Skeletal muscle satellite cell (primary cell): Measurements from ENCODE around the gene RPUSD1.

ENCODE experiments used
- H3K27me3 ChIP-seq: 2 replicates; pipeline ENCODE4 v1.7.0; 2013; ENCODE audit warnings: low read length; ENCODE audit not compliant: control insufficient read depth, insufficient read depth
- H3K36me3 ChIP-seq: 2 replicates; pipeline ENCODE4 v1.7.0; 2013; ENCODE audit warnings: mild to moderate bottlenecking, control low read depth, low read length; ENCODE audit not compliant: insufficient read depth
- H3K4me1 ChIP-seq: 2 replicates; pipeline ENCODE4 v1.7.0; 2013; ENCODE audit warnings: low read length; ENCODE audit not compliant: control insufficient read depth, insufficient read depth
- H3K4me2 ChIP-seq: 2 replicates; pipeline ENCODE4 v1.7.0; 2013; ENCODE audit warnings: mild to moderate bottlenecking, low read length
- H3K4me3 ChIP-seq: 2 replicates; pipeline ENCODE4 v1.7.0; 2013; ENCODE audit warnings: low read length
- H3K9ac ChIP-seq: 2 replicates; pipeline ENCODE4 v1.7.0; 2013; ENCODE audit warnings: mild to moderate bottlenecking, low read depth, low read length, moderate library complexity
- H3K9me3 ChIP-seq: replicated peaks from 2 replicates; pipeline ENCODE4 v1.7.0; 2013; ENCODE audit warnings: mild to moderate bottlenecking, control low read depth, low read length

RPUSD1 gene

DNA sequence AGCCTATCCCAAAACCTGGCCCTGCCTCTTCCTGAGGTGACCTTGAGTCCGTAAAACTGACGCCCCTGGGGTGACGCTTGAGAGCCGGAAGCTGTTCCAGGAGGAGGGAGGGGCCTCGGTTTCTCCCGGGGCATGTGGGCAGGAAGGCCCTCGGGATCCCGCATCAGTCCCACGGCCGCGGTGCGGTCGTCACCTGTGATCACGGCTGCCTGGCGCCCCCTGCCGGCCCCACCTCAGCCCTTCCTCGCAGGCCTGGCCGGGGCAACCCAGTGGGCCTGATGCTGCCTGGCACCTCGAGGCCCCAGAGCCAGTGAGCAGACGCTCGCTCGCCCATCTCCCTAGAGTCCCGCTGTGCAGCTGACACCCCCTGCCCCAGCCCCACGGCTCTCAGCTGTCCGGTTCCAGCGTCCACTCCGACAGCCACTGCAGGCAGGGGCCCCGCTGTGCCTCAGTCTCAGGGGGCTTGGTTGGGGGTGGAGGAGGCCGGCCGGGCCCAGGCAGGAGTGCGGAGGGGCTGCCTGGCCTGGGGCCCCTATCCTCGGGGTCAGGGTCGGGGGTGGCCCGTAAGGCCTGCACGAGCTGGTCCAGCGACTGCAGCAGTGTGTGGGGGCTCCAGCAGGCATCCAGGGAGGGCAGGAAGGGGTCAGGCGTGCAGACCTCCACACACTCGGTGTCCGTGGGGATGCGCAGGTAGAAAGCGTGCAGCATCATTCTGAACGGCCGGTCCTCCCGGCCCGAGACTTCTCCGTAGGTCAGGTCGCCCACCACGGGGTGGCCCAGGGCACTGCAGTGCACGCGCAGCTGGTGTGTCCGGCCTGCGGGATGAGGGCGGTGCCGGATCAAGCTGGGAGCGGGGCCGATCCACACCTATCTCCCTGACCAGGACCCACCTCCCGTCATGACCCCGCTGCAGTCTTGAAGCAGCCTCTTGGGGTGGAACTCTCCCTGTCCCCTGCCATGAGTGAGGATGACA is 2.3 kb downstream of the RPUSD1 start:
- Histone ChIP-seq H3K4me2 (peak overlapping the region; percentile 37), H3K9ac (no peak overlapping the region), H3K27me3 (peaks cover 15% of the 10 kb centered on the region), H3K4me1 (peaks cover 24% of the 10 kb centered on the region), H3K4me3 (no peak overlapping the region), H3K36me3 (peaks cover 13% of the 10 kb centered on the region), H3K9me3 (no peaks in the 10 kb centered on the region)

DNA sequence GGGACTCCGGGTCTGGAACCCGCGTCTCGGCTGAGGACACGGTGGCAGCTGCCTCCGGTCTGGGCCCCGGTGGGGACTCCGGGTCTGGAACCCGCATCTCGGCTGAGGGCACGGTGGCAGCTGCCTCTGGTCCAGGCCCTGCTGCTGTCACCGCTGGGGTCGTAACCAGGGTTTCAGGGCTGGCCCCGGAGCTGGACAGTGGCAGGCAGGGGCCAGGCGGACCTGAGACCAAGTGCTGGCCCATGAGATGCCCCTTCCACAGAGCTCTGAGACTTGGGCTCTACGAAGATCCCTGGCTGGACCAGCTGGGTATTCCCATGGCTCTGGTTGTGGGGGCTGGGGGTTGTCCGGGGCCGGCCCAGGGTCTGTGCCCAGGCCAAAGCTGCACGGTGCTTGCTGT is 3.8 kb downstream of the RPUSD1 start:
- Histone ChIP-seq H3K9ac (no peak overlapping the region), H3K4me3 (no peak overlapping the region), H3K4me1 (peaks cover 24% of the 10 kb centered on the region), H3K36me3 (peaks cover 13% of the 10 kb centered on the region), H3K9me3 (no peaks in the 10 kb centered on the region), H3K27me3 (peaks cover 18% of the 10 kb centered on the region), H3K4me2 (no peak overlapping the region)

DNA sequence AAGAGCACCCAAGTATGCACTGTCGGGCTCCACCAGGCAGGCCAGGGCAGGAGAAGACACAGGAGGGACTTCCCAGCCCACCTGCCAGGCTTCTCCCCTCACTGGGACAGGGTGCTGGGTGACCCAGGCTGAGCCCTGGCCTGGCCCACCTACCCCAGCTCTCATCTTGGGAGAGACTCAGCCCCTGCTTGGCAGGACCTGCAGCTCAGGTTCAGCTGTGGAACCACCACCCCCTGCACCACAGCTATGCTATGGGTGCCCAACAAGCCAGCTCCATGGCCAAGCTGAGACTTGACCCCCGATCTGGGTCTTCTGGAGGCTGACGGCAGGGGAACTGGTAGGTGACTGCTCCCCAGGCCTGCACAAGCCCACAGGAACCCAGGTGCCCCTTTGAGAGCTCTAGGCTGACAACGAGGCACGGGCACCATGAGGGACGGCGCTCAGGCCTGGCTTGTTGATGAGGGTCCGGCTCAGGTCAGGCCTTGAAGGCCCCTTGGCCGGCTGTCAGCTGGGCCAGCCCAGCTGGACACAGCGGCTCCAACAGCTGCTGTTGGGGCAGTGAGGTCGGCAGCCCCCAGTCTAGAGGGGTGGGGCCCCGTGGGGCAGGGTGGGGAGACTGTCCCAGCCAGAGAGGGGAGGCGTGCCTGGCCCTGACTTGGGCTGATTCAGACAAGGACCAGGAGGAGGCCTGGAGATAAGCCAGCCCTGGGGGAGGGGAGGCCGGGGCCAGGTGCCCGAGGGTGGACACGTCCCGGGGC is 4.6 kb downstream of the RPUSD1 start:
- no peaks in the 10 kb centered on the region for H3K9me3 ChIP-seq
- H3K4me1 ChIP-seq, result peaks cover 17% of the 10 kb centered on the region
- peaks cover 13% of the 10 kb centered on the region for H3K36me3 ChIP-seq
- H3K4me2 ChIP-seq, result no peak overlapping the region
- H3K4me3 ChIP-seq, result no peak overlapping the region
- peaks cover 23% of the 10 kb centered on the region for H3K27me3 ChIP-seq
- H3K9ac ChIP-seq, result no peak overlapping the region

DNA sequence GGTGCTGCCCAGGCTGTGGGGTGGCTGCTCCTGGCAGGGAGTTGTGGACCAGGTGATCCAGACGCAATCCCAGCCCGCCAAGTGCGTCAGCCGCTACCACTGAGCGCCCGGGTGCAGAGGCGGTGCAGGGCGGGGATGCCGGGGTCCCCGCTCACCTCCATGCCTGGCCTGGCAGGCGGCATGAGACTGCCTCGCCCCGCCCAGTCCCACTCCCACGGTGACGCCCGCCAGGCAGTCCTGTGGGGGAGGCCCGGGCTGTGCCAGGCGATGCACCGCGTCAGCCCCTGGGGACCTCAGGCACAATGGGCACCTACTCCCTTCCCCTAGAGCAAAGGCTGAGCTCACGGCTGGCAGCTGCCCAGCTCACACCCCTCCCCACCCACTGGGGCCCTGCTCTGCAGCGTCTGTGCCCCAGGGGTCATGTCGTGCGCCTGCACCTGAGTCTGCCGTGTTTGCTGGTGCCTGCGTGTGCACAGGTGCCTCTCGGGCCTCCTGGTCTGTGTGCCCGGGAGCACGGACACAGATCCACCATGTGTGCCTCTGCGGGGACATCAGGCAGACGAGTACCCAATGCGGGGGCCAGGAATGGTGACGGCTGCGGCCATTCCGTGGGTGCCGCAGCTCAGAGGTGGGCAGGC is 5.3 kb downstream of the RPUSD1 start:
- Histone ChIP-seq H3K4me1 (peaks cover 17% of the 10 kb centered on the region), H3K27me3 (peaks cover 30% of the 10 kb centered on the region), H3K36me3 (peaks cover 13% of the 10 kb centered on the region), H3K9me3 (no peaks in the 10 kb centered on the region), H3K4me3 (no peak overlapping the region), H3K4me2 (no peak overlapping the region), H3K9ac (no peak overlapping the region)

DNA sequence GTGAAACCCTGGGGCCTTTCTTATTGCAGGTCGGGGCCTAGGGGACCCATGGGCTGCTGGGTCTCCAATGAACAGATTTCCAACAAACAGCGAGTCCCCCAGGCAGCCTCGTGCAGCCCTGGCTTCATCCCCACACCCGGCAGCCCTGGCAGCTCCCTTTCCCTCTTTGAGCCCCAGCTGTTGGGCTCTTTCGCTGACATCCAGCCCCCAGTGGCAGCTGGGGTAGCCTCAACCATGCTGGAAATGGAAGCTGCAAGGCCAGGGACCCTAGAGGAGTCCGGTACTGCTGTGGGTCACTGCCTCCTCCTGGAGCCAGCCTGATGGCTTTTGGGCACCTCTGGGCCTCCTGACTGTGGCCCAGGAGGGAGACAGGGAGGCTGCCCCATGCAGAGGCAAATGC is 5.9 kb downstream of the RPUSD1 start:
- no peak overlapping the region for H3K9ac ChIP-seq
- peaks cover 12% of the 10 kb centered on the region for H3K4me1 ChIP-seq
- no peak overlapping the region for H3K4me3 ChIP-seq

DNA sequence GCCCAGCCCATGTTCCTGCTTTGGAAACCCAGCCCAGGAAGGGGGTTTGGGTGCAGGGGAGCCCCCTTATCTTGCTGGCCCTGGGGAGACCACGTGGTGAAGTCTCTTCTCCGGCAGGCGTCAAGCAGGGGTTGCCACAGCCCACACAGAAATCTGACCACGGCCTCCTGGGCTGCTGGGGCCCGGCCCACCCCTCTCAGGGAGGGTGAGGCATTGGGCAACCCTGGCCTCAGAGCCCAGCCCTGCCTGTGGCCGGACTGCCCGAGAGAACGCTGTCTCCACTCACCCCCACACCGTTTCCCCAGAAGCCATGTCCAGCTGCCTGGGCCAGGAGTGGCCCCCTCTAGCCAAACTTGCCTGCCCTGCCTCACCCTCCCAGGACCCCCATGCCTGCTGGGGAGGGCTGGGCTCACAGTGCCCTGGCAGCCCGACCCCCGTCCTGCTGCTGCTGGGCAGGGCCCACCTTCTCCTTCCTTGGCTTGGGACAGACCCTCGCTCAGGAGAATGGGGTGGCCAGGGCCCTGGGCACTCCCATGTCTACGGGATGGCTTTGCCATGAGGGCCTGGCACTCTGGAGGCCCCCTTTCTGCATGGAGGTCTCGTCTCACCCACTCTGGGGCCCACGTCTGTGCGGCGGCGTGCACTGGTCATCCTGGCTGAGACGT is 6.7 kb downstream of the RPUSD1 start:
- H3K27me3 ChIP-seq, result peaks cover 33% of the 10 kb centered on the region
- H3K9me3 ChIP-seq, result no peaks in the 10 kb centered on the region
- H3K4me1 ChIP-seq, result peaks cover 9% of the 10 kb centered on the region
- no peak overlapping the region for H3K4me3 ChIP-seq
- peaks cover 6% of the 10 kb centered on the region for H3K36me3 ChIP-seq
- no peak overlapping the region for H3K9ac ChIP-seq
- H3K4me2 ChIP-seq, result no peak overlapping the region

More for the DNA sequence above, 5.9 kb downstream of the RPUSD1 start:
- peaks cover 11% of the 10 kb centered on the region for H3K36me3 ChIP-seq
- H3K9me3 ChIP-seq, result no peaks in the 10 kb centered on the region
- H3K27me3 ChIP-seq, result peaks cover 33% of the 10 kb centered on the region
- no peak overlapping the region for H3K4me2 ChIP-seq

DNA sequence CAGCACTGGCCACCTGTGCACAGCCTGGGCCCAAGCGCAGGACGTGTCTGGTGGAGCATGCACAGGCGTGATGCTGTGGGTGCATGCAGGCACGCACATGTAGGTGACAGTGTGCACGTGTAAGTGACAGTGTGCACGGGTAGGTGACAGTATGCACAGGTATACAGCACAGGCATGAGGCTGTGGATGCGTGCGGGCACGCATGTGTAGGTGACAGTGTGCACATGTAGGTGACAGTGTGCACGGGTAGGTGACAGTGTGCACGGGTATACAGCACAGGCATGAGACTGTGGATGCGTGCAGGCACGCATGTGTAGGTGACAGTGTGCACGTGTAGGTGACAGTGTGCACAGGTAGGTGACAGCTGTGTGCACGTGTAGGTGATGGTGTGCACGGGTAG is 7.9 kb downstream of the RPUSD1 start:
- Histone ChIP-seq H3K27me3 (peaks cover 33% of the 10 kb centered on the region), H3K36me3 (no peaks in the 10 kb centered on the region)

DNA sequence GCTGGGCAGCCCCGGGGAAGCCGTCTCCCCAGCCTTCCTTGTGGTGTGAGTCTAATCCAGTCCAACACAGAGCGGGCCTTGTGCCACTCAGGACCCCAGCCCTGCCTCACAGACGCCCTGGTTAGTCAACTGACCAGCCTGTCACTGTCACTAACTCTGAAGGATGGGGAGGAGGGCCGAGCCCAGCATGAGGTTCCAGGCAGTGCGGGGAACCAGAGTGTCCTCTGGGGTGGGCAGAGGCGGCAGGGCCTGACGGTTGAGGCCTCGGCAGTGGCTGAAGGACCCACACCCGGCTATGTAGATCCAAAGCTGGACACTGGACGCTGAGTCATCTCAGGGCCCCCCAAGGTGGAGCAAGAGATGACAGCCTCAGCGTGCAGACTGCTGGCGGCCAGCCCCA is 8.6 kb downstream of the RPUSD1 start:
- Histone ChIP-seq H3K27me3 (peaks cover 33% of the 10 kb centered on the region), H3K9me3 (no peaks in the 10 kb centered on the region), H3K4me3 (no peak overlapping the region), H3K4me2 (no peak overlapping the region), H3K4me1 (peaks cover 9% of the 10 kb centered on the region), H3K9ac (no peak overlapping the region), H3K36me3 (no peaks in the 10 kb centered on the region)

More for the DNA sequence above, 7.9 kb downstream of the RPUSD1 start:
- Histone ChIP-seq H3K9me3 (no peaks in the 10 kb centered on the region), H3K9ac (no peak overlapping the region), H3K4me2 (no peak overlapping the region), H3K4me1 (peaks cover 9% of the 10 kb centered on the region), H3K4me3 (no peak overlapping the region)

DNA sequence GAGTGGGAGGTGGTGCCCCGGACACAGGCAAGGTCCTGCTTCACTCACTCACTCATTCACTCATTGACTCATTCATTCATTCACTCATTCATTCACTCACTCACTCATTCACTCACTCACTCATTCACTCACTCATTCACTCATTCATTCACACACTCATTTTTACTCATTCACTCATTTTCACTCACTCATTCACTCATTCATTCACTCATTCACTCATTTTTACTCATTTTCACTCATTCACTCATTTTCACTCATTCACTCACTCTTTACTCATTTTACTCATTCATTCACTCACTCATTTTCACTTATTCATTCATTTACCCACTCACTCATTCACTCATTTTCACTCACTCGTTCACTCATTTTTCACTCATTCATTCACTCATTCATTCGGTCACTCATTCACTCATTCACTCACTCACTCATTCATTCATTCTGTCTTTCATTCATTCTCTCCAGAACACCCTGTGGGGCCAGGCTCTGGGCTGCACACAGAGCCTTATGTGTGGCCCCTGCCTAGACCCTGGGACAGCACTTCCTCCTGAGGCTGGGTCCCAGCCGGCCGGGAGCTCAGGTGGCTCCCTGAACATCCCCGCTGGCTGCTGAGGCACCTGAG is 9.2 kb downstream of the RPUSD1 start:
- Histone ChIP-seq H3K27me3 (peaks cover 33% of the 10 kb centered on the region), H3K4me2 (no peak overlapping the region), H3K4me3 (no peak overlapping the region), H3K4me1 (peaks cover 7% of the 10 kb centered on the region), H3K9me3 (no peaks in the 10 kb centered on the region), H3K9ac (no peak overlapping the region), H3K36me3 (no peaks in the 10 kb centered on the region)

DNA sequence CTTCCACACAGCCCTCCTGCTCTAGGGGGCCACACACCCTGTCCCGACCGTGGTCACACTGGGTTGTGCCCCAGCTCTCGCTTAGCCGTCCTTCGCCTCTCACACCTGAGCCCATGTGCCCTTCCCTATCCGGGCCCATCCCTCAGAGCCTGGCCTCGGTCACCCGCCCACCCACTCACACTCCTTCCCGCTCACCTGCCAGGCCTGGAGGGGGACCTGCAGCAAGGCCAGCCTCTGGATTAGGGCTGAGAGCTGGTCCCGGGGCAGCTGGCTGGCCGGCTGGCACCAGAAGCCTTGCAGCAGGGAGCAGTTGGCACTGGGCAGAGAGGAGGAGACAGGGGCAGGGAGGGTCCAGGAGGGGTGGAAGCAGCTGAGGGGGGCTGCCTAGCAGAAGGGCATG is 9.7 kb downstream of the RPUSD1 start:
- H3K9ac ChIP-seq, result no peak overlapping the region
- H3K4me2 ChIP-seq, result no peak overlapping the region
- H3K27me3 ChIP-seq, result peaks cover 31% of the 10 kb centered on the region
- H3K4me1 ChIP-seq, result peaks cover 1% of the 10 kb centered on the region
- H3K9me3 ChIP-seq, result no peaks in the 10 kb centered on the region
- no peaks in the 10 kb centered on the region for H3K36me3 ChIP-seq
- H3K4me3 ChIP-seq, result no peak overlapping the region
